T-helper 9 cell (primary cell): ENCODE data around the gene GCLM.

Experiments used
- DNase-seq: peaks from one replicate; pipeline ENCODE4 v3.0.0-alpha.2; 2020

GCLM gene

DNA sequence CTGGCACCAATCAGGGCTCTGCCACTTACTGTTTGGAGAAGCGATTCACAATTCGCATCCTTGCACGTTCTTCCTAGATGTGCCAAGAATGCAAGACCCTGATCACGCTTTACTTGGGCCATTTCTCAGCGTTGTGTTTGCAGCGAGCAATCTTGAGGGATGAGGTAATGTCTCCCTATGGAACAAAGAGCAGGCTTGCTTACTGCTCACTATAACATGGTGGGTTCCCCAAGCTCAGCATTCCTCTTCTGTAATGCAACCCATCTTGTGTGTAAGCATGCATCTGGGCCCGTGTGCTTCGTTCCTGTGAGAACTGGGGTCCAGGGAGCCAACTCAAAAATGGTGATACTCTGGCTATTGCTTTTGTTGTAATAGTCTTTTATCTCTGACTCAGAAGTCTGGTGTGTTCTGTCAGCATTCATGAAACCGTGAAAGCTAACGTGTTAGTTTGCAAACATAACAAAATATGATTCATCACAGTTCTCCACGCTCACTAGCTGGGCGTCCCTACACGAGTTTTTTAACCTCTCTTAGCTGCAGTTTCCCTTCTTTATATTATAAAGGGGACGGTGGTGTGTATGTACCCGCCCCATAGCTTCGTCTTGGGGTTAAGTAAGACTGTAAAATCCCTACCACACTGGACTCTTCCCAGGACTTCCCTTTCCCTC, 63.6 kb downstream of the GCLM start:
- DNase-seq: no peak

DNA sequence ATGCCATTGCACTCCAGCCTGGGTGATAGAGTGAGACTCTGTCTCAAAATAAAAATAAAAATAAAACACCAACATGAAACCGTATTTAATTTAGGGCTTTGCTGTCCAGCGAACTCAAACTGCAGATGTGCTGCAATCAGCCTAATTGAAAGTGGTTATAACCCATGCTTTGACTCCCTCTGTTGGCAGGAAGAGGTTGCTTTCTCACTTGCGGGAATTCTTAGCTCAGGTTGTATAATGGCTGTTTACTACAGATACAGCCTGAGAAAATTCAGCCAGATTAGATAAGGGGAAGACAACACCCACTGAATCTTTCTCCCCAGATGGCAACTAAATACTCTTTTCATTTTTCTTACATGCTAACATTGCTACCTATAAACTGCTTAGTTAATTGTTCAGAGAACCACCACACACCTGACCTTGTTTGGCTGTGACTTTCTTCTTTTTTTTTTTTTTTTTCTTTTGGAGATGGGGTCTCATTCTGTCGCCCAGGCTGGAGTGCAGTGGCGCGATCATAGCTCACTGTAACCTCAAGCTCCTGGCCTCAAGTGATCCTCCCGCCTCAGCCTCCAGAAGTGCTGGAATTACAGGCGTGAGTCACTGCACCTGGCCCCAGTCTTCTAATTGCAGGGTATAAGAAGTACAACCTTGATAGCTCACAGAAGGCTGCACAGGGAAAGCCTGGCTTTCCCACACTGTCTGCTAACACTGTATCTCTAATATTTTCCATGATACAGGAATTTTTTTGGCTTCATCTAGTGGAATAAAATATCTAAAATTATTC, 64.8 kb downstream of the GCLM start:
- peak; percentile 8 for DNase-seq

DNA sequence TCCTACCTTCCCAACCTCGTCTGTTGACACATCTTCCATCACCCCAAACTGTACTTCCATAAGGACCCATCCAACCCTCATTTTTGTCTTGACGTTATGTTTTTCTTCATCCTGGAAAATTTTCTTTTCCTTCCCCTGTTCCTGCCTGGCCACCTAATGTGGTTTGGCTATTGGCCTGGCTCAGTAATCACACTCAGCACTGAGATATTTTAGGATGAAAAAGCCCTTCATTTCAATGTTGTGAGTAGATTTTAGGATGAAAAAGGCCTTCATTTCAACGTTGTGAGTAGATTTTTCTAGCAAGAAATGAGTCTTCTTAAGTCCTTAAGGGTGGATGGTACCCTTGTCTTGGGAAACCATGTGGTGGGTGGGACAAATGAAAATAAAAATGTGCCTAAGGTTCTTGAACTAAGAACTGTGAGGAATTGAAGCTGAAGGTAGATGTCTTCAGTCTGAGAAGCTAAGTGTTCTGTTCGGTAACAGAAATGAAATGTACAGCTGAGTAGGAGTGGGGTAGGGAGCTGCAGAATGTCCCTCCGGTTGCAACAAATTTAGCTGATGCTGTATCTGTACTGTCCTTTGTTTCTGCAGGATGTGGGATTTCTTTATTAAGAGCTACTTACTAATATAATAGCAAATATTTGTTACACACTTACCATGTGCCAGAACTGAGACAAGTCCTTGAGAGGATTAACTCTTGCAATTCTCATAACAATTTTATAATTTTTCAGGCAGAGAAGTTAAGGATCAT, 66.3 kb downstream of the GCLM start:
- DNase-seq: no peak

DNA sequence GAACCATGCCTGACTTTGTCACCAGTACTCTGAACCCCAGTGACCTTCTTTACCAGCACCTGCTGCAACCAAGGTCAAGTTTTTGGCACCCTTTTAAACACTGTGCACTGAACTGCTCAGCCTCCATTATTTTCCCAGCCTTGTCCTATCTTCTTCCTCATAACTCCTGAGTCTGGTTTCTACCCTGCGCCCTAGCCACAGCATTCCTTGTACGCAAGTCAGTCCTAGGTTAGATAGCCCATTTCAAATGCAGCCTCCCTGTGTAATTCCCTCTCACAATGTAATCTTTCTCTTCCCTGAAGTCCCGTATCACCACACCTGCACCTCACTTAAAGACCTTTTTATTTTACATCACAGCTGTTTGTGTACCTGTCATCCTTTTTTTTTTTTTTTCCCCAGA, 67.5 kb downstream of the GCLM start:
- DNase-seq: no peak

DNA sequence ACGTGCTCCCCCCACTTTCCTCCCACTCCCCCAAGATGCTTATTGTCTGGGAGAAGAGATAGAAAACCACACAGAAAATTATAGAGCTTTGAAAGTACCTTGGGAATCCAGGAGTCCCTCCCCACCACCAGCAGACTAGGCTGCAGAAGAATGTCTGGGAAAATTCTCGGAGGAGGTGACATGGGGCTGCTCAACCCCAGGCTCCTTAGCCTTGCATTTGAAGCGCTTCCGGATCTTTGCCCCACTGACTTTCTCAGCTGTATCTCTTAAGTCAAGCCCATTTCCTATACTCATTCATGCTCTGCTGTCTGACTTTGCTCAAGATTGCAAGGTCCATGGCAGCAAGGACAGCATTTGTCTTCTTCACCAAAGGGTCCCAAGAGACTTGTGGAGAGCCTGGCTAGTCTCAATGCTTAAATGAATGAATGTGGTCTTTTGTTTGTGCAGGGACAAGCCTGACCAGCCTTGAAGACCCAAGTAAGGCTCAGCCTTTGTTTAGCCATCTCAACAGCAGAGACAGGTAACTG, 68.2 kb downstream of the GCLM start:
- DNase-seq: no peak

DNA sequence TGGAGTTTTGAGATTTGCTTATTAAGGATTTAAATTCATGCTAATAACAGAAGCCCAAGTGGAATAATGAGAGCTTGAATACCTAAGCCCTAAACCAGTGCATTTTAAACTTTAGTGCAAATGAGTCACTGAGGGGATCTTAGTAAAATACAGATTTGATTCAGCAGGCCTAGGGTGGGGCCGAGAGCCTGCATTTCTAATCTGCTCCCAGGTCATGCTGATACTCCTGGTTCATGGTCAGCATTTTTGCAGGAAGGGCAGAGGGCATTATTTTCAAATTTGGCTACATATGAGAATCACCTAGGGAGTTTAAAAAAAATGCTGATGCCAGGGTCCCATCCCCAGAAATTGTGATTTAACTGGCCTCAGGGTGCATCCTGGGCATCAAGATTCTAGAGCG, 69.5 kb downstream of the GCLM start:
- no peak for DNase-seq

DNA sequence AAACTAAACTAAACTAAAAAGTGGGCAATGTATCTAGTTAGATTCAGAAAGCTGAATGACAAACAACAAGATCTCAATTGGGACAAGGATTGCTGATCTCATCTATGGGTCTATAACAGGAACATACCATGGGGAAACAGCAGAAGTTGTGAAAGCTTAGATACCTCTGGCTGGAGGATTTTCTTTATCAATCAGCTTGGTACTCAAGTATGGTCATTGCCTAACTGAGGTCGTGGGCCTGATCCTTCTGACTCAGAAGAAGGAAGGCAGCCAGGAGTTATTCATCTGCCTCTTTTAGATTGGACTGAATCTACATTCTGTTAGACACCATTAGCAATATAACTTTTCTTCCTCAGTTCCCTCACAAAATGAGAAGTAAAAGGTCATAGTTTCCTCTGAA, 69.9 kb downstream of the GCLM start:
- no peak for DNase-seq

DNA sequence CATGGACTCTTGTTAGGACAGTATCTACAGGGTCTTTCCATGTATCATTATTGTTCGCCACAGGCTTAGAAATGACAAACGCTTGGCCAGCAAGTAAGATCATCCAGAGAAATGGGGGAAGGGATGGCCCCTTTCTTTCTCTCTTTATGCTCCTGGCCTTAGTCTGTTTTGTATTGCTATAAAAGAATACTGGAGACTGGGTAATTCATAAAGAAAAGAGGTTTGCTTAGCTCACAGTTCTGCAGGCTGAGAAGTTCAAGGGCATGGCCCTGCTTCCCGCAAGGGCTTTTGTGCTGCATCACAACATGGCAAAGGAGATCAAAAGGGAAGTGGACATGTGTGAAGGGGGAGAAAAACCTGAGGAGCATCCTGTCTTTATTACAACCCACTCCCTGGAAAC, 71.3 kb downstream of the GCLM start:
- no peak for DNase-seq
